Dendritic cell treated with granulocyte-macrophage colony-stimulating factor and Interleukin-4, amounts not matched to agents 40 ng/mL and 50 ng/mL, for 4 days (primary cell): ENCODE results near the gene PDCD5.
"Not testable (repeated sequence)": the region's sequence is repeated elsewhere in the genome, so short reads cannot be mapped to it uniquely, and the experiment has no call there.

Source experiments
- H3K27ac Mint-ChIP-seq: one replicate; pipeline ENCODE4 v1.8.0; 2022; ENCODE audit warnings: mild to moderate bottlenecking, mixed read lengths
- H3K27me3 Mint-ChIP-seq: one replicate; pipeline ENCODE4 v1.8.0; 2022; ENCODE audit warnings: mild to moderate bottlenecking, mixed read lengths
- H3K36me3 Mint-ChIP-seq: one replicate; pipeline ENCODE4 v1.8.0; 2022; ENCODE audit warnings: low read depth, mixed read lengths
- H3K4me1 Mint-ChIP-seq: one replicate; pipeline ENCODE4 v1.8.0; 2022; ENCODE audit warnings: low read depth, mixed read lengths
- H3K4me3 Mint-ChIP-seq: one replicate; pipeline ENCODE4 v1.8.0; 2022; ENCODE audit warnings: mild to moderate bottlenecking, moderate library complexity, mixed read lengths
- H3K9me3 Mint-ChIP-seq: one replicate; pipeline ENCODE4 v1.8.0; 2022; ENCODE audit warnings: mixed read lengths
- intact Hi-C: fragments of 100-400 bp; cut with micrococcal nuclease; formaldehyde crosslinking; loops from one replicate; pipeline ENCODE4 v1.15.0; 2022

PDCD5 gene, protein sequence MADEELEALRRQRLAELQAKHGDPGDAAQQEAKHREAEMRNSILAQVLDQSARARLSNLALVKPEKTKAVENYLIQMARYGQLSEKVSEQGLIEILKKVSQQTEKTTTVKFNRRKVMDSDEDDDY

GRCh38 chr19:32580901-32581704 lies at the start of gene PDCD5:
TSS of gene PDCD5 (plus strand) at chr19:32581190. CDS start at chr19:32581262, 72 bp downstream.
- Mint-ChIP-seq H3K27ac (peak within 1 kb of the TSS; percentile 87), H3K36me3 (peaks cover 44% of the 10 kb centered on the region), H3K4me3 (peak within 1 kb of the TSS; percentile 94), H3K27me3 (peaks cover 14% of the 10 kb centered on the region), H3K4me1 (peaks cover 14% of the 10 kb centered on the region), H3K9me3 (no peaks in the 10 kb centered on the region)
- intact Hi-C loops, result loop anchor here (5.0 kb wide), 1 partner anchor 91 kb away; no protein-coding TSS in a partner anchor

- Mint-ChIP-seq H3K27ac (no peak overlapping the region), H3K27me3 (no peaks in the 10 kb centered on the region), H3K9me3 (peaks cover 20% of the 10 kb centered on the region), H3K4me3 (no peak overlapping the region), H3K4me1 (no peaks in the 10 kb centered on the region), H3K36me3 (no peaks in the 10 kb centered on the region)
- intact Hi-C loops, result no loop called here
These were observed 48.8 kb upstream of the PDCD5 start for GRCh38 chr19:32532233-32532632.

DNA sequence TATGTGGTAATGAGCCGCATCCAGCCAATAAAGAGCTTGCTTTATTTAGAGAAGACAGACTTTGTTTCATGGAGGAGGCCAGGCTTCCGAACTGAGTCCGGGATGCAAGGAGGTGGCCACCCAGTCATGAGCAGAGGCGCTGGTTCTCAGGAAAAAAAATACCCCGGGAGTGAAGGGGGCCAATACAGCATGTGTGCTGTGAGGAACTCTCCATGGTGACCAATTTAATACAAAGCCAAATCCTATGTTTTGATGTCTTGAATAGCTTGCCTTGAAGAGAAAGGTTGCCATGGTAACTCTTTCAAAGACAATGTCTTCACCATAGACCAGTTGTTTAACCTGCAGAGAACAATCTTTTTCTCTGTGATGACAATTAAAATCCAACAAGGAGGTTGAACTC lies 43.4 kb upstream of the PDCD5 start:
- Mint-ChIP-seq H3K4me3 (no peak overlapping the region), H3K4me1 (no peaks in the 10 kb centered on the region), H3K27ac (no peak overlapping the region), H3K9me3 (peaks cover 16% of the 10 kb centered on the region), H3K27me3 (peaks cover 9% of the 10 kb centered on the region), H3K36me3 (no peaks in the 10 kb centered on the region)
- intact Hi-C loops, result no loop called here

- Mint-ChIP-seq H3K9me3 (peaks cover 11% of the 10 kb centered on the region), H3K27me3 (peaks cover 10% of the 10 kb centered on the region), H3K36me3 (no peaks in the 10 kb centered on the region), H3K4me1 (no peaks in the 10 kb centered on the region), H3K4me3 (no peak overlapping the region), H3K27ac (no peak overlapping the region)
- intact Hi-C loops, result no loop called here
These were observed 41.6 kb upstream of the PDCD5 start for GRCh38 chr19:32539240-32539916.

DNA sequence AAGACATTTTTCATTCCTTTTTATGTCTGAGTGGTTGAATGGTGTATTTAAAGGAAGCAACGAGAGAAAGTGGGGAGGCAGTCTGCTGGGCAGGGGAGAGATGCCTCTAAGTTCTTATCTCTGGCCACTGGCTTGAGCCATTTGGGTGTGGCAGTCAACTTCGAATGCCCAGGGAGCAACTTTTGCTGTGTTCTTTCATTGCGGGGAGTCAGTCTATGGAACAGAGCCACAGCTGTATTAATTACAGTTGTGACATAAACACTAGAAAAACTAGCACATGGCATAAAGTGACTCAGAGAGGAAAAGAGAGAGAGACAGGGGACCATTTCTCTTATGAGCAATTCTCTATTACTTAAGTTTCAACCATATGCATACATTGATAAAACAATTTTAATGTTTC lies 40.4 kb upstream of the PDCD5 start:
- H3K4me3 Mint-ChIP-seq, result no peak overlapping the region
- no peaks in the 10 kb centered on the region for H3K36me3 Mint-ChIP-seq
- peaks cover 11% of the 10 kb centered on the region for H3K9me3 Mint-ChIP-seq
- H3K27ac Mint-ChIP-seq, result no peak overlapping the region
- intact Hi-C loops, result no loop called here
- H3K27me3 Mint-ChIP-seq, result peaks cover 10% of the 10 kb centered on the region
- no peaks in the 10 kb centered on the region for H3K4me1 Mint-ChIP-seq

DNA sequence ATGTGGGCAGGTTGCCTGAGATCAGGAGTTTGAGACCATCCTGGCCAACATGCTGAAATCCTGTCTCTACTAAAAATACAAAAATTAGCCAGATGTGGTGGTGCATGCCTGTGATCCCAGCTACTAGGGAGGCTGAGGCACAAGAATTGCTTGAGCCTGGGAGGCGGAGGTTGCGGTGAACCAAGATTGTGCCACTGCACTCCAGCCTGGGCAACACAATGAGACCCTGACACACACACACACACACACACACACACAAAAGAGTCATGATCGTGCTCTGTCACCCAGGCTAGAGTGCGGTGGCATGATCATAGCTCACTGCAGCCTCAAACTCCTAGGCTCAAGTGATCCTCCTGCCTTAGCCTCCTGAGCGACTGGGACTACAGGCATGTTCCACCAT lies 39.6 kb upstream of the PDCD5 start:
- H3K4me1 Mint-ChIP-seq, H3K27me3 Mint-ChIP-seq, H3K36me3 Mint-ChIP-seq, H3K4me3 Mint-ChIP-seq, H3K27ac Mint-ChIP-seq, intact Hi-C loops: not testable (repeated sequence)
- H3K9me3 Mint-ChIP-seq, result peaks cover 11% of the 10 kb centered on the region

GRCh38 chr19:32542477-32543108 lies 38.4 kb upstream of the PDCD5 start:
- Mint-ChIP-seq H3K9me3 (peaks cover 11% of the 10 kb centered on the region), H3K4me1 (no peaks in the 10 kb centered on the region), H3K27me3 (peaks cover 13% of the 10 kb centered on the region), H3K4me3 (no peak overlapping the region), H3K27ac (no peak overlapping the region), H3K36me3 (no peaks in the 10 kb centered on the region)
- intact Hi-C loops, result no loop called here

GRCh38 chr19:32543115-32543900 lies 37.7 kb upstream of the PDCD5 start:
- intact Hi-C loops, result no loop called here
- H3K27me3 Mint-ChIP-seq, result peaks cover 12% of the 10 kb centered on the region
- H3K9me3 Mint-ChIP-seq, result peaks cover 6% of the 10 kb centered on the region
- no peak overlapping the region for H3K27ac Mint-ChIP-seq
- no peaks in the 10 kb centered on the region for H3K4me1 Mint-ChIP-seq
- no peaks in the 10 kb centered on the region for H3K36me3 Mint-ChIP-seq
- H3K4me3 Mint-ChIP-seq, result no peak overlapping the region

- H3K4me1 Mint-ChIP-seq, result no peaks in the 10 kb centered on the region
- H3K27me3 Mint-ChIP-seq, result peaks cover 8% of the 10 kb centered on the region
- H3K4me3 Mint-ChIP-seq, result no peak overlapping the region
These were observed 36.1 kb upstream of the PDCD5 start for GRCh38 chr19:32544917-32545316.

GRCh38 chr19:32550666-32551065 lies 30.3 kb upstream of the PDCD5 start:
- Mint-ChIP-seq H3K4me1 (no peaks in the 10 kb centered on the region), H3K4me3 (no peak overlapping the region), H3K27me3 (peaks cover 6% of the 10 kb centered on the region), H3K36me3 (no peaks in the 10 kb centered on the region), H3K27ac (no peak overlapping the region), H3K9me3 (no peaks in the 10 kb centered on the region)
- intact Hi-C loops, result no loop called here

More at GRCh38 chr19:32544917-32545316, 36.1 kb upstream of the PDCD5 start:
- intact Hi-C loops, result no loop called here
- Mint-ChIP-seq H3K36me3 (no peaks in the 10 kb centered on the region), H3K9me3 (no peaks in the 10 kb centered on the region), H3K27ac (no peak overlapping the region)

DNA sequence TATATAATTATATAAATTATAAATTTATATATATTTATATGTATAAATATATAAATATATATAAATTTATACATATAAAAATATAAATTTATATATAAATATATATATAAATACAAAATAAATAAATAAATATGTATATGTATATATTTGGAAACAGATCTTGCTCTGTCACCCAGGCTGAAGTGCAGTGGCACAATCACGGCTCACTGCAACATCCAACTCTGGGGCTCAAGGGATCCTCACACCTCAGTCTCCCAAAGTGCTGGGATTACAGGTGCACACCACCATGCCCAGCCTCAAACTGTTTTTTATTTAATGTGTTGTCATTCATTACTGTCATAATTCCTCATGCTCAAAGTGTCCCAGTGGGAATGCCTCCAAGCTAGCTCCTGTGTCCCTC lies 25.2 kb upstream of the PDCD5 start:
- no peaks in the 10 kb centered on the region for H3K36me3 Mint-ChIP-seq
- intact Hi-C loops, result no loop called here
- no peak overlapping the region for H3K4me3 Mint-ChIP-seq
- no peaks in the 10 kb centered on the region for H3K4me1 Mint-ChIP-seq
- H3K9me3 Mint-ChIP-seq, result no peaks in the 10 kb centered on the region
- peaks cover 6% of the 10 kb centered on the region for H3K27me3 Mint-ChIP-seq
- H3K27ac Mint-ChIP-seq, result no peak overlapping the region

- Mint-ChIP-seq H3K4me3 (no peak overlapping the region), H3K27ac (no peak overlapping the region), H3K9me3 (no peaks in the 10 kb centered on the region)
These were observed 22.3 kb upstream of the PDCD5 start for GRCh38 chr19:32558607-32559228.

DNA sequence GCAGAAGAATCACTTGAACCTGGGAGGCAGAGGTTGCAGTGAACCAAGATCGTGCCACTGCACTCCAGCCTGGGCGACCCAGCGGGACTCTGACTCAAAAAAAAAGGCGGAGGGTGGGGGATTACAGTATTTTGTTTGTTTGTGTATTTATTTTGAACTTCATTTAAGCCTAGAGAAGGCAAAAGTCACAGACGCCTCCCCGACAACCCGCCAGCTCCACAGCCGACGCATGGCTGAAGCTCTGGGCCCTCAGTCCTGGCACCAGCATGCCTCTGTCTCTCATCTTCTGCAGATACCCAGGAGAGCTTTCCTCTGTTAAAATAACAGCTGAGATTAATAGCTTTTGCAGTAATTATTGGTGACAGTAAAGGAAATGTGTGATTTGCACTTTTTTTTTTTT lies 17.2 kb upstream of the PDCD5 start:
- intact Hi-C loops, result no loop called here
- no peaks in the 10 kb centered on the region for H3K4me1 Mint-ChIP-seq
- no peaks in the 10 kb centered on the region for H3K36me3 Mint-ChIP-seq
- peaks cover 29% of the 10 kb centered on the region for H3K27me3 Mint-ChIP-seq
- no peaks in the 10 kb centered on the region for H3K9me3 Mint-ChIP-seq
- no peak overlapping the region for H3K27ac Mint-ChIP-seq
- no peak overlapping the region for H3K4me3 Mint-ChIP-seq

More at GRCh38 chr19:32558607-32559228, 22.3 kb upstream of the PDCD5 start:
- Mint-ChIP-seq H3K36me3 (no peaks in the 10 kb centered on the region), H3K27me3 (peaks cover 6% of the 10 kb centered on the region), H3K4me1 (no peaks in the 10 kb centered on the region)
- intact Hi-C loops, result no loop called here
